NCI-H1417 (cell line): ENCODE data around the gene GCH1.
"Not testable (repeated sequence)": the region's sequence is repeated elsewhere in the genome, so short reads cannot be mapped to it uniquely, and the experiment has no call there.

ENCODE experiments used
- DNase-seq, 3 experiments: peaks; one replicate each; lab custom pipeline; 2025; lab: John Stamatoyannopoulos, UW

Gene GCH1

GRCh38 chr14:54801482-54801881, 101.1 kb downstream of the GCH1 start:
- not testable (repeated sequence) for DNase-seq

- no peak for DNase-seq
Observed at GRCh38 chr14:54798465-54799124, 104.0 kb downstream of the GCH1 start.

GRCh38 chr14:54797986-54798385, 104.6 kb downstream of the GCH1 start:
- DNase-seq, result no peak

DNA sequence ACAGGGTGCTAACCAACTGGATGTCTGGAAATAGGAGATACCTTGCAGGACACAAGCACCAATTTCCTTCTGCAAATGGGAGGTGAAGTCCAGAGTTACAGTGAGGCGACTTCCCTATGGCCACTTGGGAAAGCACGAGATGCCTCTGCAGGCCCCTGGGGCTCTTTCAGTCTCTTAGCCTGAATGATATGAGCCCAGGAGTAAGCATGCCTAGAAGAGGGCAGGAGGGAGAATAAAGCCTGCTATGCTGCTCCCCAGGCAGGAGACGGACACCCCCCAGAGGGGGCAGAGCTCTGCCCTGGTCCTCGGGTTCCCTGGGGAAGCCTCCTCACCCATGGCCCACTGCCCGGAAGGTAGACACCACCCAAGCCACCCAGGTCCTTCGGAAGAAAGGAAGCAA, 105.1 kb downstream of the GCH1 start:
- DNase-seq, result no peak

- no peak for DNase-seq
Observed at GRCh38 chr14:54796961-54797360, 105.7 kb downstream of the GCH1 start.

DNA sequence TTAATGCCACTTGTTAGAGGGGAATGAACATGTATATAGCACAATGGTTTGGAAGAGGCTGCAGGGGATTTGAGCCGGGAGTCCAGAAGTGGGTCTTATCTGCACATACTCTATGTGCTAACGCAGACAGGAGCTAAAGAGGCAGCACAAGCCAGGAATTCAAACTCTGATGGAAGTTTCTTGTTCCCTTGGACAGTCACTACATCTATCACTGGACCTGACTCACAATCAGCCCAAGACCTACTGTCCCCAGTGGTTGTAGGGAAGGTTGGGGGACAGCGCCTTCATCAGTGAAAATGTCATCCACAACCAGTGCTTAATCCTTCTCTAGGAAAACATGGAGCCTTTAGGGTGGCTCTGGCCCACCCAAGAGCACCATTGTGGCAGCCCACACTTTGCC, 107.8 kb downstream of the GCH1 start:
- no peak for DNase-seq

GRCh38 chr14:54794159-54794558, 108.5 kb downstream of the GCH1 start:
- no peak for DNase-seq

DNA sequence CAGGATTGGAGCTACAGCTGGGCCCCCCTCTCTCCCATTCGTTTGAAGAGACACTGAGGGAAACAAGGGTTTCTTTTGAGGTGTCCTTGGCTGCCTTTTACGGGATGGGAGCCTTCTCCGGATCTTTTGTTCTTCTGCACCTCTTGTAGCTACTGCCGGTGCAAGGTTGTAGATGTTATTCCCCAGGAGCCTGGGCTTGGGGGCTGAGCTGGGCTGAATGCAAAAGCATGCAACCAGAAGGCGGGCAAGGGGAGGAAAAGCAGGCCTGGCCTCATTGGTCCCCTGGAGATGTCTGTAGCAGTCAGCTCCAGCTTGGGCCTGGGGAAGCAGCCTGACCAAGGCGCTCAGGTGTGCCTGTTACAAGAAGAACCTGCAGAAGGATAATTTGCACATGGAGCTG, 110.3 kb downstream of the GCH1 start:
- DNase-seq, result no peak
